Fibroblast of skin of scalp (primary cell): ENCODE results near the gene ICA1L.

Source experiments
- DNase-seq: peaks from one replicate; pipeline ENCODE4 v3.0.0-alpha.2; 2013

Gene ICA1L

GRCh38 chr2:202780514-202781021 lies 91.0 kb downstream of the ICA1L start:
- no peak for DNase-seq

GRCh38 chr2:202778217-202778616 lies 93.3 kb downstream of the ICA1L start:
- DNase-seq, result no peak

GRCh38 chr2:202774104-202774503 lies 97.5 kb downstream of the ICA1L start:
- no peak for DNase-seq

GRCh38 chr2:202773301-202773973 lies 98.1 kb downstream of the ICA1L start:
- DNase-seq, result no peak

GRCh38 chr2:202771741-202772460 lies 99.7 kb downstream of the ICA1L start:
- peak; percentile 23 for DNase-seq

- peak; percentile 11 for DNase-seq
Measured at GRCh38 chr2:202771336-202771735, 100.2 kb downstream of the ICA1L start.

- no peak for DNase-seq
Measured at GRCh38 chr2:202769201-202769600, 102.4 kb downstream of the ICA1L start.

- DNase-seq, result no peak
Measured at GRCh38 chr2:202768273-202768672, 103.3 kb downstream of the ICA1L start.

- DNase-seq, result peak; percentile 4
Measured at GRCh38 chr2:202765436-202765835, 106.1 kb downstream of the ICA1L start.

- DNase-seq, result no peak
Measured at GRCh38 chr2:202764991-202765390, 106.6 kb downstream of the ICA1L start.

- DNase-seq, result no peak
Measured at GRCh38 chr2:202763916-202764315, 107.7 kb downstream of the ICA1L start.

GRCh38 chr2:202762556-202762955 lies 109.0 kb downstream of the ICA1L start:
- no peak for DNase-seq

GRCh38 chr2:202760848-202761247 lies 110.7 kb downstream of the ICA1L start:
- DNase-seq, result no peak

- DNase-seq, result no peak
Measured at GRCh38 chr2:202758604-202759003, 113.0 kb downstream of the ICA1L start.

GRCh38 chr2:202758128-202758527 lies 113.4 kb downstream of the ICA1L start:
- no peak for DNase-seq

- DNase-seq, result no peak
Measured at GRCh38 chr2:202757339-202757738, 114.2 kb downstream of the ICA1L start.

- DNase-seq, result no peak
Measured at GRCh38 chr2:202756598-202756997, 115.0 kb downstream of the ICA1L start.

GRCh38 chr2:202754936-202755335 lies 116.6 kb downstream of the ICA1L start:
- no peak for DNase-seq

- DNase-seq, result no peak
Measured at GRCh38 chr2:202752071-202752470, 119.5 kb downstream of the ICA1L start.

- DNase-seq, result no peak
Measured at GRCh38 chr2:202750763-202751427, 120.7 kb downstream of the ICA1L start.

GRCh38 chr2:202749477-202749876 lies 122.1 kb downstream of the ICA1L start:
- no peak for DNase-seq

GRCh38 chr2:202743613-202744012 lies 128.0 kb downstream of the ICA1L start:
- no peak for DNase-seq

GRCh38 chr2:202736826-202737225 lies 134.7 kb downstream of the ICA1L start:
- DNase-seq, result no peak

GRCh38 chr2:202726070-202726469 lies 145.5 kb downstream of the ICA1L start:
- DNase-seq, result no peak
